ENCODE results near the gene UBA6.
"Not testable (repeated sequence)": the region's sequence is repeated elsewhere in the genome, so short reads cannot be mapped to it uniquely, and the experiment has no call there.

Gene UBA6

DNA sequence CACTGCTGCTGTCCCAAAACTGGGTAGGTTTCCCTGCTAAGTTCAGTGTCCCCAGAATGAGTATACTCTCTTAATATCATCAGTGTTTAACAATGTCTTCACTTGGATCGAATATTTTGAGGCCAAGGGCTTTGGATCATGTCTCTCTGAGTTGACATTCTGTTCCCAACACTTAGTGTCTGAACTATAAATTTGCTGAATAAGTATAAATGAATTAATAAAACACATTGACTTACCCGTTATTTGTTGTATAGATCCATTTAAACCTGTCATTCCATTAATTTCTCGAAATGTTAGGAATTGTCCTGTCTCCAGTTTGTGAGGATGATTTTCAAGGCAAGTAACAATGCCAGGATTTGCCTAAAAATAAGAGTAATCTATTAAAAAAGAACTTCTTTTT, 32.6 kb downstream of the UBA6 start:
- no peak for DNase-seq
- TF ChIP-seq POLR2A (IDR thresholded peaks at IDR 0.05; ENCODE audit: low read length): no peak
- TF ChIP-seq GATA1 (IDR thresholded peaks at IDR 0.05; ENCODE audit: low read depth, low read length): no peak

DNA sequence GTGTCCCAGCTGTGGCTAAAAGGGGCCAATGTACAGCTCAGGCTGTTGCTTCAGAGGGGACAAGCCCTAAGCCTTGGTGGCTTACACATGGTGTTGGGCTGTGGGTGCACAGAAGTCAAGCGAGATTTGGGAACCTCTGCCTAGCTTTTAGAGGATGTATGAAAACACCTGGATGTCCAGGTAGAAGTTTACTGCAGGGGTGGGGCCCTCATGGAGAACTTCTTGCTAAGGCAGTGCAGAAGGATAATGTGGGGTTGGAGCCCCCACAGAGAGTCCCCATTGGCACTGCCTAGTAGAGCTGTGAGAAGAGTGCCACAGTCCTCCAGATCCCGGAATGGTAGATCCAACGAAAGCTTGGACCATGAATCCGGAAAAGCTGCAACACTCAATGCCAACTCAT, 40.5 kb downstream of the UBA6 start:
- peak in 1 of 2 experiments; percentile 2 for DNase-seq
- no peak for TF ChIP-seq GATA1 (IDR thresholded peaks at IDR 0.05; ENCODE audit: low read depth, low read length)
- TF ChIP-seq POLR2A (IDR thresholded peaks at IDR 0.05; ENCODE audit: low read length): no peak

DNA sequence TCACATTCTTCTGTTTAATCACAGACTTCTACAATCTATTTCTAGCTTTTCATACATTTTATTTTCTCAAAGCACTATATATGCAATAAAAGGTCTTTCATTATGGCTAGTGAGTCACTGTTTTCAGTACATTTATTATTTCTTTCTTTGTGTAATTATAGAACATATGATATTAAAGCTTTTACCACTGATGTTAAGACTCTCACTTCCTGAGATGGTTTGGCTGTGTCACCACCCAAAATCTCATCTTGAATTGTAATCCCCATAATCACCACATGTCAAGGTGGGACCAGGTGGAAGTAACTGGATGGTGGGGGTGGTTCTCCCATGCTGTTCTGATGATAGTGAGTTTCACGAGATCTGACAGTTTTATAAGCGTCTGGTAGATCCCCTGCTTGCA, 41.9 kb downstream of the UBA6 start:
- TF ChIP-seq POLR2A (IDR thresholded peaks at IDR 0.05; ENCODE audit: low read length) (no peak), GATA1 (IDR thresholded peaks at IDR 0.05; ENCODE audit: low read depth, low read length) (no peak)
- no peak for DNase-seq

DNA sequence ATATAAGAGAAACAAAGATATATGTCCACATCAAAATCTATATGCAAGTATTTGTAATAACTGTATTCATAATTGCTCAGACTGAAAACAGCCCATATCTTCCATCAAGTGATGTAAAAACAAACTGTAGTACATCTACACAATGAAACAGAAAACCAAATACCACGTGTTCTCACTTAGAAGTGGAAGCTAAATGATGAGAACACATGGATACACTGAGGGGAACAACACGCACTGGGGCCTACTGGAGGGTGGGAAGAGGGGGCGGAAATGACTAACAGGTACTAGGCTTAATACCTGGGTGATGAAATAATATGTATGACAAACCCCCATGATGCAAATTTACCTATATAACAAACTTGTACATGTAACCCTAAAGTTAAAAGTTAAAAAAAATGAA, 42.7 kb downstream of the UBA6 start:
- no peak for DNase-seq
- TF ChIP-seq GATA1 (IDR thresholded peaks at IDR 0.05; ENCODE audit: low read depth, low read length) (no peak), POLR2A (IDR thresholded peaks at IDR 0.05; ENCODE audit: low read length) (no peak)

DNA sequence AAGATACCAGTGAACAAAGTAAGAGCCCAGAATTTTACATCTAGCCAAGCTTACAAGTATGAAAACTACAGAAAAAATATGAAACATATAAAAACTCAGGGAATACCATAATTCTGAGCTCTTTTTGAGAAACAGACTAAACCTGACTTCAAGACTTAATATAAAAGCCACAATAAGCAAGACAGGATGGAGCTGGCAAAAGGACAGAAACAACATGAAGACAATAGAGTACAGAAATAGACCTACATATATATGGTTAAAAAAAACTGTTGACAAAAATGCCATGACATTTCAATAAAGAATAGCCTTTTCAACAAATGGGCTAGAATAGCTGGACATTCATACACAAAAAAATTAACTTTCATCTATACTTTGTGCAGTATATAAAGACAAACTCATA, 49.4 kb downstream of the UBA6 start:
- DNase-seq: no peak
- TF ChIP-seq GATA1 (IDR thresholded peaks at IDR 0.05; ENCODE audit: low read depth, low read length) (no peak), POLR2A (IDR thresholded peaks at IDR 0.05; ENCODE audit: low read length) (no peak)

DNA sequence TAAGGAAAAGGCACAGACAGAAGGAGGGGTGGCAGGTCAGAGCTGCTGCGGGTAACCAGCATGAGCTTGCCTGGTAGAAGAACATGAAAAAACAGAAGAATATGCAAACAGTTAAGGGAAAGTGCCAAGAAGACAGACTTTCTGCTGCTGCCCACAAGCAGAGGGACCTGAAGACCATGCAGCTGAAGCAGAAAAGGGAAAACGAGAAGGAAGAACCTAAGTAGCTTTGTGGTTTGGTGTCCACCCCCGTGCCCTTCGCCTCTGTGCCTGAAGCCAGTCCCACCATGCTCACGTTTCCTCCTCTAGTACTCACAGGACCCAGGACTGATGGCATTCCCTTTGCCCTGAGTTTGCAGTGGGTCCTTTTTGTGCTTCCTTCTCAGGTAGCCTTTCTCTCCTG, 62.8 kb downstream of the UBA6 start:
- DNase-seq: no peak
- no peak for TF ChIP-seq GATA1 (IDR thresholded peaks at IDR 0.05; ENCODE audit: low read depth, low read length)
- no peak for TF ChIP-seq POLR2A (IDR thresholded peaks at IDR 0.05; ENCODE audit: low read length)

DNA sequence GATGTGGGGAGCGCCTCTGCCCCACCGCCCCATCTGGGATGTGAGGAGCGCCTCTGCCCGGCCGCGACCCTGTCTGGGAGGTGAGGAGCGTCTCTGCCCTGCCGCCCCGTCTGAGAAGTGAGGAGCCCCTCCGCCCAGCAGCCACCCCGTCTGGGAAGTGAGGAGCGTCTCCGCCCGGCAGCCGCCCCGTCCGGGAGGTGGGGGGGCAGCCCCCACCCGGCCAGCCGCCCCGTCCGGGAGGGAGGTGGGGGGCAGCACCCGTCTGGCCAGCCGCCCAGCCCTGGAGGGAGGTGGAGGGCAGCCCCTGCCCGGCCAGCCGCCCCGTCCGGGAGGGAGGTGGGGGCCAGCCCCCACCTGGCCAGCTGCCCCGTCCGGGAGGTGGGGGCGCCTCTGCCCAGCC, 64.0 kb downstream of the UBA6 start:
- DNase-seq: not testable (repeated sequence)

DNA sequence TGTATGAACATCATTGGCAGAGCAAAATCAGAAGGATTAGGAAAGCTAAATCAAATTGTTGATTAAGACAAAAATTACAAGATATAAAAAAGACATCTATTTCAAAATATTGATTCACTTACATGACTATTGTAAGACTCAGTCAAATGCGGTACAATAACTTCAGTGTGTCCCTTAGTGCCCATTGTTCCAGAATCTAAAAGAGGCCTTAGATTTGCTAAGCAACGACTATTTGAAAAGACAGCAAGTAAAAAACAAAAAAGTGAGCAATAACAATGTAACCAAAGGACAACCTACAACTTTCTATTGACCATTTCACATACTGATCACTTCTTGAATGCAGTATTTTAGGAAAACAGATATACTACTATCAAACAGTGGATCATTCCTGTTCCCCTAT, 65.6 kb downstream of the UBA6 start:
- DNase-seq: no peak
- TF ChIP-seq GATA1 (IDR thresholded peaks at IDR 0.05; ENCODE audit: low read depth, low read length): no peak
- TF ChIP-seq POLR2A (IDR thresholded peaks at IDR 0.05; ENCODE audit: low read length): no peak

DNA sequence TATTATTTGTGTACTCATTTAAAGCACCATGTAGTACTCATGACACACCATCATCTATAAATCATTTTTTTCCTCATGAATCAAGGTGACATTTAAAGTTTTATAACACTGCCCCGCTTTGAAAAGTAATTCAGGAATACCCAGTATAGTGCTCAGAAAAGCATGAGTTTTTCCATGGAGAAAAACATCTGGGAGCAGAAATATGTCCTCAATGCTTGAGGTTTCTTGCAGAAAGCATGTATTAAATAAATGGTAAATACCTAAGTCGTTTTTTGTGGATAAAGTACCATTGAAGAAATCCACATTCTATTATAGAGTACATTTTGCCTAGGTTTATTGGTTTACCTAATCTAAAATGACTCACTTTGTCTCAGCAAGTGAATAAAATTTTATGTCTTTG, 66.2 kb downstream of the UBA6 start:
- no peak for TF ChIP-seq GATA1 (IDR thresholded peaks at IDR 0.05; ENCODE audit: low read depth, low read length)
- TF ChIP-seq POLR2A (IDR thresholded peaks at IDR 0.05; ENCODE audit: low read length): no peak
- no peak for DNase-seq

DNA sequence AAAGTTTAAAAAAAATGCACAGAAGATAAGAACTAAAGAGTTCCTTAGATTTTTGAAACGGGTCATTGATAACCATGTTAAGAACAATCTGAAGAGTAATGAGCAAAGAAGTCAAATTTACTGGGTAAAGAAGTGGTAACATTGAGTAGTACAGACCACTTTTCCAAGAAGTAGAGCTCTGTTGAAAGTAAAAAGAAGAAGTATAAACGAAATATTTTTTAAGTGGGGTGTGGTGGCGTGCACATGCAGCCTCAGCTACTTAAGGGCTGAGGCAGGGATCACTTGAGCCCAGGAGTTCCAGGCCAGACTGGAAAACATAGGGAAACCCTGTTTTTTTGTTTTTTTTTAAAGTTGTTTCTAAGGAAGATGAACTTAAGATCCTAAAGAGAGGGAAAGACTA, 68.5 kb downstream of the UBA6 start:
- TF ChIP-seq GATA1 (IDR thresholded peaks at IDR 0.05; ENCODE audit: low read depth, low read length) (no peak), POLR2A (IDR thresholded peaks at IDR 0.05; ENCODE audit: low read length) (no peak)
- no peak for DNase-seq

DNA sequence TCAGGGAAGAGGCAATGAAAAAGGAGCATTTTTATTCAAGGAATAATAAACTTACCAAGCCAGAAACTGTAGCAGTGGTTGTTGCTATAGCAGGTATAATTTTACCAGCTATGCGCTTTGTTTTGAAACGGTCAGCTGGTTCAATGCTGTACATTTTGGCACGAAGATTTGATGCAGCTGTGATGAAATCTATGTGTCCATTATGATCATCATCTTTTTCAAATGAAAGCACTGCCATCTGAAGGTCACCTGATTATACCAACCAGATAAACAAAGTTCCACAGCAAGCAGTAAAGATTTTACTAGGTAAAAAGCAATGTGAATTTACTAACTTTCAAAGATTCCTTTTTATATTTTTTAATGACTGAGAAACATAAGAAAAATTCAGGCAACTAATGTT, 76.0 kb downstream of the UBA6 start:
- DNase-seq: no peak
- TF ChIP-seq POLR2A (IDR thresholded peaks at IDR 0.05; ENCODE audit: low read length) (no peak), GATA1 (IDR thresholded peaks at IDR 0.05; ENCODE audit: low read depth, low read length) (no peak)

DNA sequence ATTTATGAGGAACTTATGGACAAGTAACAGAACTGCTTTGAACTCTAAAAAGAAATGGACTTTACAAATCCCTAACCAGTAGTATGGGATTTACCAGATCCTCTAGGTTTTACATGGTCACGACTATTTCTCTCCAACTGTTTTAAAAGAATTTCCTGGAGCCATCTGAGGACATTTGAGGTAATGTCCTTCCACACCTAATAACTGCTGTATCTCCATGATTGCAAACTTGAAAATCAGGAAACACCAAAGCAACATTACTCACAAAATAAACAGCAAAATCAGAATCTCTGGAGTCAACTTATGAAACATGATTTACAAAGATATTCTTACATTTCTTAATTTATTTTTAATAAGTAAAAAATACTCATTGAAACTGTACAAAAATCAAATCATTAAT, 84.5 kb downstream of the UBA6 start:
- no peak for DNase-seq
- TF ChIP-seq GATA1 (IDR thresholded peaks at IDR 0.05; ENCODE audit: low read depth, low read length) (no peak), POLR2A (IDR thresholded peaks at IDR 0.05; ENCODE audit: low read length) (no peak)

DNA sequence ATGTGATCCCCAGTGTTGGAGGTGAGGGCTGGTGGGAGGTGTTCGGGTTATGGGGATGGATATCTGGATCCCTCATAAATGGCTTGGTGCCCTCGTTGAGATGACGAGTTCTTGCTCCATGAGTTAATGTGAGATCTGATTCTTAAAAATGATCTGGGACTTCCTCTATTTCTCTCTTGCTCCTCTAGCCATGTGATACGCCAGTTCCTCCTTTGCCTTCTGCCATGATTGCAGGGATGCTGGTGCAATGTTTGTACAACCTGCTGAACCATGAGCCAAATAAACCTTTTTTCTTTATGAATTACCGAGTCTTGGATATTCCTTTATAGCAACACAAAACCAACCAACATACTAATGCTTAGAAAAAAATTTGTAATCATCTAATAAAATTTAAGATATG, 85.8 kb downstream of the UBA6 start:
- no peak for TF ChIP-seq GATA1 (IDR thresholded peaks at IDR 0.05; ENCODE audit: low read depth, low read length)
- no peak for TF ChIP-seq POLR2A (IDR thresholded peaks at IDR 0.05; ENCODE audit: low read length)
- DNase-seq: no peak

DNA sequence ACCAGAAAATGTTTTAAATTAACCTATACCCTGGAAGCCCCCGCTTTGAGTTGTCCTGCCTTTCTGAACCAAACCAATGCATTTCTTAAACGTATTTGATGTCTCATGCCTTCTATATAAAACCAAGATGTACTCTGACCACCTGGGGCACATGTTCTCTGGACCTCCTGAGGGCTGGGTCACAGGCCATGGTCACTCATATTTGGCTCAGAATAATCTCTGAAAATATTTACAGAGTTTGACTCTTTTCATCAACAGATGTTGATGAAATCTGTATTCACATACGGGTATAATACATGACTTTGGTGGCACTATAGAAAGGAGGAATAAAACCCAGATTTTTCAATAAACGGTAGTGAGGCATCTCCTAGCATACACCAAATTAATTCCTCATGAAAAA, 86.8 kb downstream of the UBA6 start:
- no peak for DNase-seq
- no peak for TF ChIP-seq GATA1 (IDR thresholded peaks at IDR 0.05; ENCODE audit: low read depth, low read length)
- TF ChIP-seq POLR2A (IDR thresholded peaks at IDR 0.05; ENCODE audit: low read length): no peak

DNA sequence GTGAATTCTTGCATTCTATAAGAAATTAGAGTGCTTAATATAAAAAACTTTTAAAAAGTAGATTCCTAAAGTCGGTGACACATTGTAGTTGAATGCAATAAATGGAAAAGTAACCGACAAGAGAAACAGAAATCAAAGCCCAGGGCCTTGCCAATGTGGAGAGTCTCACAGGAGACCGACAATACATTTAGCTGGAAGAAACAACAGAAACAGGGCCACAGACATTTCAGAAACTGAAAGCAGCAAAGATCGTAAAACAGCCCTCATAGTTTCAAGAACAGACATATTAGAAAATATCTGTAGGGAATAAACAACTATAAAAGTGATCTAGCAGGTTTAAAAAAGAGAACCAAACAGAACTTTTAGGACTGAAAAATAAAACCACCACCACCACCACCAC, 92.9 kb downstream of the UBA6 start:
- DNase-seq: no peak
- no peak for TF ChIP-seq GATA1 (IDR thresholded peaks at IDR 0.05; ENCODE audit: low read depth, low read length)
- no peak for TF ChIP-seq POLR2A (IDR thresholded peaks at IDR 0.05; ENCODE audit: low read length)

DNA sequence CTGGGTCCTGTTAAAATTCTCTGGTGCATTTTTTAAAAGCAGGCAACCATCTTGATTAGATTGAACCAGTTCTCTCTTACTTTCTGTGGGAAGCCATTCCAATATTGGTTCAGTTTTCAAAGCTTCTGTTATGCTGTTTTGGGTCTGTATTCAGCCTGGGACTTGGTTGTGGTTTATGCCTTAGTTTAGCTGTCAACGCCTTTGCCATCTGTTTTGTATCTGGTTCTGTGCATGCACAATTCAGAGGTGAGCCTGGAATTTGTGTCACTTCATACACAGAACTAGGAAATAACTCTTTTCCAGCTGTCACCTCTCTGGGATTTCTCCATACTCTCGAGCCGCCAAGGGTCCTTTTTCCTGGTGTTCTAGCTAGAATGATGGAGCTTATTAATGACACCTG, 96.2 kb downstream of the UBA6 start:
- no peak for TF ChIP-seq GATA1 (IDR thresholded peaks at IDR 0.05; ENCODE audit: low read depth, low read length)
- no peak for TF ChIP-seq POLR2A (IDR thresholded peaks at IDR 0.05; ENCODE audit: low read length)
- DNase-seq: no peak
